Colon (tissue), 2 donors: Measurements from ENCODE around the gene PPP1CA.
"Not testable (repeated sequence)": the region's sequence is repeated elsewhere in the genome, so short reads cannot be mapped to it uniquely, and the experiment has no call there.

ENCODE experiments used
- FAIRE-seq: peaks from 2 replicates; lab custom pipeline; 2012; peaks lifted over from hg19 to GRCh38; lab: Jason Lieb, UNC
- donor health status: control.
- donor health status: control.

The PPP1CA gene

DNA sequence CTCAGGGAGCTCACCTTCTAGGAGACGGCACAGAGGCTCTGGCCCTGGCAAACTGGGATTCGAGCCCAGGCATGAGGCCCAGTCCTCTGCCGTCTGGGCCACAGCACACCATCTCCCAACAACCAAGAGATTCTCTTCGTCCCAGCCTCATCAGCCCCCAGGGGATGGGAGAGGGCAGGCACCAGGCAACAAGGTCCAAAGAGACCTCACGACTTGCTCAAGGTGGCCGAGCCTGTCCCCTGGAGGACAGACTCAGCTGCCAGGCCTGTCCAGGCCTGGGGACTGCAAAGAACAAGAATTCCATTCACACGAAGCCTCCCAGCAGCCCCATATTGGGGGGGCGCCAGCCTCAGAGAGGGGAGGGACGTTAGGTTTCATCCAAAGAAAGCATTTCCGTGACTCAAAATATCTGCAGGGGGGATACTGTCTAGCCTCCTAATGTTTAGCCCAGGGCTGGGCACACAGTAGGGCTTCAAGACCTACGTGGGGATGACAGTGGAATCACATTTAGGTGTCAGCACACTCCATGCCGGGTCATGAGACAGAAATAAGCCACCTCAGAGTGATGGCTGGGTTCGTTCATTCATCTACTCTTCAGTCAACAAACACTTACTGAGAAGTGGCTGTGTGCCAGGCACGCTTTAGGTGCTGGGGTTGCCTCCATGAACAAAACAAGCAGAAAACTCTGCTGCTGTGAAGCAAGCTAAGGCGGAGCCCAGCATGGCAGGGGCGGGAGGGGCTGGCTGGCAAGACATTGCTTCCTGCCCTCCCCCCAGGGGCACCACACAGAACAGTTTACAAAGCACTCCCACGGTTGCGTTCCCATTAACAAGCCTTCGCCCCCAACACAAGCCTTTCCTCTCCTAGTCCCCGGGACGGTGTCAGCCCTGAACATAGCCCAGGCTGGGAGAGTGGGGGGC, 15.0 kb upstream of the PPP1CA start:
- FAIRE-seq, result no peak

- FAIRE-seq, result no peak
Observed at GRCh38 chr11:67415501-67416304, 14.0 kb upstream of the PPP1CA start, which contains the start of gene CARNS1. CARNS1 (plus strand) TSS chr11:67415678; CDS start chr11:67416200, 522 bp downstream.

GRCh38 chr11:67413266-67413849, 11.7 kb upstream of the PPP1CA start:
- no peak for FAIRE-seq

DNA sequence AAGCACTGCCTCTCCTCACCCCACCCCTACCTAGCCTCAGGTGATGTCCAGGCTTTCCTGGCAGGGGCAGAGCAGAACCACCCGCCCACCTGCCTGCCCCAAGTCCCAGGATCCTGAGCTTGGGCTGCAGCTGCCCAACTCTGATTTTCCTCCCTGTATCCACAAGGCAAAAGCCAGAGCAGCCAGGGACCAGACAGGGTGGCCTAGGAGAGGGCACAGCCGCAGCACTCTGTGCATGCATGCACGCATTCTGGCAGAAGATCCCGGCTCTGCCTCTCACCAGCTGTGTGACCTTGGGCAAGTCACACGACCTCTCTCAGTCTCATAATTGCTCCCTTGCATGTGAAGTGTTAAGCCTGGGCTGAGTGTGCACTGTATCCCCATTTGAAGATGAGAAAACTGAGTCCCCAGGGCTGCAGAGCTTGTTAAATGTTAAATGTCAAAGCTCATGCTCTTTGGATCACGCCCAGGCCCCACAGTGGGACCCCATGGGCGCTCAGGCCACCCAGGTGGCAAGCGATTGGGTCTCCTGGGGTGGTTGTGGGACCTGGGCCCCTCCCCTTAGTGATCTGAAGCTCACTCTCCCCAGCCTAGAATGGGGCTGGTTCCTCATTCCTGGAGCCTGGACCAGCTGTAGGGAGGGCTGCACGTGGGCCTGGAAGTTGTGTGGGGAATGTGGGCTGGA, 11.0 kb upstream of the PPP1CA start:
- no peak for FAIRE-seq

DNA sequence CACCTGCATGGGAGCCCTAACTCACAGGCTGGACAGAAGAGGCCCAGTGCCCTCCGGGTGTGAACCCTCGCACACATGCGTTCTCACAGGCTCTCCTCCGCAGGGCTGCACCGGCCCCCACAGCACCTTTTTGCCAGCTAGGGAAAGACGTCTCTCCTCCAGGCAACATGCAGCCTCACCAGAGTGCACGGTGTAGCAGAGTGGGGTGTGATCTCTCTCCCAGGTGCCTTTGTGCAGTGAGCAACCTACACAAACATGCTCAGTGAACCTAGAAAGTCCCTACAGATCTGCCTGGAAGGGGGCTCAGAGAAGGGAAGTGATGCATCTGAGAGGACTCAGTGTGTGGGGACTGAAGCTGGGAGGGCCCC, 10.1 kb upstream of the PPP1CA start:
- no peak for FAIRE-seq

DNA sequence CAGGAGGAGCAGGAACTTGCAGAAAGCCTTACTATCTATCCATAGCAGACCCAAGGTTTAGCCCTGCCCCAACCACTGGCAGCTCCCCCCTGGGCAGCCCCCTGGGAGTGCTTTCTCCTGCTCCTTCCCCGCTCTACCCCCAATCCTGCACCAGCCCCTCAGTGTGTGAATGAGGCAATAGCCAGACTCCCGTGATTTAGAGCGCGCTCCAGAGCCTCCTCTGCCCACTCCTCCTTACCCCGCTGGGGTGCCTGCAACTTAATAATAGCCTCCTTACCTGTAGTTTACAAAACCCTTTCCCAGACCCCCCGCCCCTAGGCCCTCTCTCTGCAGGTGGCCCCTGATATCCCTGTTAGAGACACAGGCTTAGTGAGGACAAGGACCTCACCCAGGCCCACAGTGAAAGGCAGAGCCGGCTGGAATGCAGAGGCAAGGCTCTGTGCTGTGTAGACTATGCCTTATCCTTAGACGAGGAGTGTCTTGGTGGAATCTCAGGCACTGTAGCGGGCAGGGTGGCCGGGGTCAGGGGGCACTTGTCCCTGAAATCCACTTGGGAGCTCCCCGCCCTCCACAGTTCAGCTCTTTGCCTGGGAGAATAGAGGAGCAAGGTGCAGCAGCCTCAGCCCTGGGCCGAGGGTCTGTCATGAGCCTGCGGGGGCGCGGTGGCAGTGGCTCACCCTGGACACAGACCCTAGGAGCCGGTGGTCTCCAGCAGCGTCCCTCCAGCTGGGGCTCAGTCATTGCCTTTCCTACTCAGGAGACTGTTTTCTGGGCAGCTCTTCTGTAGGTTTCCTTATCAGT, 9.5 kb upstream of the PPP1CA start:
- FAIRE-seq, result no peak

- FAIRE-seq, result no peak
Observed at GRCh38 chr11:67410369-67410831, 8.7 kb upstream of the PPP1CA start.

- FAIRE-seq, result no peak
Observed at GRCh38 chr11:67409781-67410368, 8.2 kb upstream of the PPP1CA start.

- FAIRE-seq, result no peak
Observed at GRCh38 chr11:67409261-67409666, 7.6 kb upstream of the PPP1CA start.

DNA sequence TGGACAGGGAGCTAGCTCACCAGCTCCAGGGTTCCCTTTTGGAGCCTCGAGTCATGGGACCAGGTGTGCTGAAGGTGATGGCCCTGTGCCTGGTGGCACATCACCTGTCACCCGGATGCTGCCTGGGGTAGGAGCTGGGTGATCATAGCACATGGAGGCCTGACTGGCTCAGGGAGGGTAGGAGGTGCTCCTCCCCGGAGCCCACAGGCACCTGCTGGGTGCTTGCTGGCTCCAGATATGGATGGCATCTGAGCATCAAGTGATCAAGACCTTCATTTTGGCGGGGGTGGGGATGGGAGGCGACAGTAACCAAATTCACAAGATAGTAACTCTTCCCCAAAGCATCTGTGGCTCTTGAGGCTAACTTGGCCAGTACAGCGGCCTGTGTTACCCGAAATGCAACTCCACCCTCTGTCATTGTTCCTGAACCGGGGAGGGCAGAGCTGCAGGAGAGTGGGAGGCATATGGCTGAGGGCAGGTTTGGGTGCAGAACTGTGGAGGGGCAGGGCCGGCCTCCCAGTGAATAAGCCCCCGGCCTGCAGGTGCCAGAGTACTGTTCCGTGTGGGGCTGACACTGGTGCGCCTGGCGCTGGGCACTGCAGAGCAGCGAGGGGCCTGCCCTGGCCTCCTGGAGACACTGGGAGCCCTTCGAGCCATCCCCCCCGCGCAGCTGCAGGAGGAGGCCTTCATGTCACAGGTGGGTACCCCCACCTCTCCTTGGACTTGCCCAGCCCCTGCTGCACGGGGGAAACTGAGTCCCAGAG, 7.0 kb upstream of the PPP1CA start:
- FAIRE-seq, result no peak

- no peak for FAIRE-seq
Observed at GRCh38 chr11:67407688-67408163, 6.1 kb upstream of the PPP1CA start.

GRCh38 chr11:67406969-67407687, 5.5 kb upstream of the PPP1CA start:
- no peak for FAIRE-seq

GRCh38 chr11:67406420-67406968, 4.8 kb upstream of the PPP1CA start:
- FAIRE-seq, result no peak

- no peak for FAIRE-seq
Observed at GRCh38 chr11:67405688-67406339, 4.2 kb upstream of the PPP1CA start.

DNA sequence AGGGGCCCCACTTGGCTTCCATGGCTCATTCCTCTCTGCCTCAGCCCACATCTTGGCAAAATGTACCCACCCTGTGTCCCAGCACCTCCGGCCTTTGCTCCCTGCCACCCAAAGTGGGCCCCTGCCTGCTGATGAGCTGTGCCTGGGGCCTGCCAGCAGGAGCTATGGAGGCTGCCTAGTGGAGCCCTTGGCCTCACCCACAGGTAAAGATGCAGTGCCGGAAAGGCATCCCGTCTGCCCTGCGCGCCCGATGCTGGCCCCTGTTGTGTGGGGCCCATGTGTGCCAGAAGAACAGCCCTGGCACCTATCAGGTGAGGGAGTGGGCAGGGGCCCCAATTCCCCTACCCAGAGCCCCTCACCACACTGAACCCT, 3.5 kb upstream of the PPP1CA start:
- no peak for FAIRE-seq

DNA sequence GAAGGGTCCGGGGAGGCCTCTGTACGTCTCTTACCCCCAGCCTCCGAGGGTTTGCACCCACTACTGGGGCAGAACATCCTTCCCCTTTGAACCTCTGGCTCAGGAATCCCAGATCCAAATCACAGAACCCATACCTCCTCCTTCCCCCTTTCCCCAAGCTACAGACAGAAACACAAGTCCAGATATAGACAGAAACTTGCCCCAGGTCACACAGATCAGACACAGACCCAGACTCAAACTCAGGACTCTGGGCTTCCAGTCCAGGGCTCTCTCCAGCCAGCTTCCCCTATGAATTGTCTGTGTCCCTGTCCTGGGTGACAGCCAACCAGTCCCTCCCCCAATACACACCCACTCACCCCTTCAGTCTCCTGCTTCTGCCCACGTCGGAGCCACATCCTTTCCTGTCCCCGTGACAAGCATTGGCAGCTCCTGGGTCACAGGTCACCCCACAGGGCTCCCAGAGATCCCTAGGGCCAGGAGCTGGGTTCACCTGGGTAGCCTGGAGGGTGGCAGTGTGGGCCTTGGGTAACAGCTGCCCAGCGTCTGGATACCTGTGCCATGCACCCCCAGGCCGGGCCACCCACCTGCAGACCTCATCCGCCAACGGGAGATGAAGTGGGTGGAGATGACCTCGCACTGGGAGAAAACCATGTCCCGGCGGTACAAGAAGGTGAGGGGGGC, 3.0 kb upstream of the PPP1CA start:
- FAIRE-seq, result no peak

DNA sequence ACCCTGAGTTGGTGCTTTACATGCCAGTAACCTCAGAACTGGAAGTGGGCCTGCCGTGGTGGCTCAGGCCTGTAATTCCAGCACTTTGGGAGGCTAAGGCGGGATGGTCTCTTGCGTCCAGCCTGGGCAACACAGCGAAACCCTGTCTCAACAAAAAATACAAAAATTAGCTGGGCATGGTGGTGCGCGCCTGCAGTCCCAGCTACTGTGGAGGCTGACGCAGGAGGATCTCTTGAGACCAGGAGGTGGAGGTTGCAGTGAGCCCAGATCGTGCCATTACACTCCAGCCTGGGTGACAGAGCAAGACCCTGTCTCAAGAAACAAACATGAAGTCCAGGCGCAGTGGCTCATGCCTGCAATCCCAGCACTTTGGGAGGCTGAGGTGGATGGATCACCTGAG, 1.4 kb upstream of the PPP1CA start:
- not testable (repeated sequence) for FAIRE-seq
